Measurements from ENCODE around the gene FNDC5.

FNDC5 gene

GRCh38 chr1:32831878-32832277 is 38.8 kb downstream of the FNDC5 start:
- H3K27ac ChIP-seq = no peak overlapping the region
- H3K36me3 ChIP-seq = peaks cover 76% of the 10 kb centered on the region

GRCh38 chr1:32830092-32830852 is 40.4 kb downstream of the FNDC5 start:
- Histone ChIP-seq H3K4me3 (ENCODE audit: low read depth in 1 of 2, low read length in 1 of 2) (no peak overlapping the region), H3K27me3 (no peaks in the 10 kb centered on the region), H3K36me3 (peaks cover 92% of the 10 kb centered on the region), H3K9me3 (no peaks in the 10 kb centered on the region), H3K4me1 (ENCODE audit: control insufficient read depth in 1 of 2, insufficient read depth in 1 of 2, low read depth in 1 of 2, low read length in 1 of 2) (no peaks in the 10 kb centered on the region), H3K27ac (no peak overlapping the region)
- no peak for TF ChIP-seq CTCF (IDR thresholded peaks at IDR 0.05)

More at GRCh38 chr1:32831878-32832277, 38.8 kb downstream of the FNDC5 start:
- H3K9me3 ChIP-seq = no peaks in the 10 kb centered on the region
- no peaks in the 10 kb centered on the region for H3K4me1 ChIP-seq (ENCODE audit: control insufficient read depth in 1 of 2, insufficient read depth in 1 of 2, low read depth in 1 of 2, low read length in 1 of 2)
- no peaks in the 10 kb centered on the region for H3K27me3 ChIP-seq
- no peak overlapping the region for H3K4me3 ChIP-seq (ENCODE audit: low read depth in 1 of 2, low read length in 1 of 2)
- no peak for TF ChIP-seq CTCF (IDR thresholded peaks at IDR 0.05)

GRCh38 chr1:32828341-32828740 is 42.4 kb downstream of the FNDC5 start:
- H3K4me3 ChIP-seq (ENCODE audit: low read depth in 1 of 2, low read length in 1 of 2) = no peak overlapping the region
- no peaks in the 10 kb centered on the region for H3K27me3 ChIP-seq
- no peaks in the 10 kb centered on the region for H3K4me1 ChIP-seq (ENCODE audit: control insufficient read depth in 1 of 2, insufficient read depth in 1 of 2, low read depth in 1 of 2, low read length in 1 of 2)
- no peaks in the 10 kb centered on the region for H3K9me3 ChIP-seq
- no peak for TF ChIP-seq CTCF (IDR thresholded peaks at IDR 0.05)
- H3K27ac ChIP-seq = no peak overlapping the region
- H3K36me3 ChIP-seq = peaks cover 82% of the 10 kb centered on the region

GRCh38 chr1:32825181-32825580 is 45.5 kb downstream of the FNDC5 start:
- peaks cover 51% of the 10 kb centered on the region for H3K36me3 ChIP-seq
- no peak for TF ChIP-seq CTCF (IDR thresholded peaks at IDR 0.05)
- no peak overlapping the region for H3K27ac ChIP-seq
- H3K27me3 ChIP-seq = no peaks in the 10 kb centered on the region
- H3K4me1 ChIP-seq (ENCODE audit: control insufficient read depth in 1 of 2, insufficient read depth in 1 of 2, low read depth in 1 of 2, low read length in 1 of 2) = peaks cover 0 to 3% of the 10 kb centered on the region in 2 experiments
- H3K4me3 ChIP-seq (ENCODE audit: low read depth in 1 of 2, low read length in 1 of 2) = no peak overlapping the region
- H3K9me3 ChIP-seq = no peaks in the 10 kb centered on the region

- H3K4me3 ChIP-seq (ENCODE audit: low read depth in 1 of 2, low read length in 1 of 2) = peak overlapping the region; percentile 85 to 98
- H3K4me1 ChIP-seq (ENCODE audit: control insufficient read depth in 1 of 2, insufficient read depth in 1 of 2, low read depth in 1 of 2, low read length in 1 of 2) = peaks cover 36 to 37% of the 10 kb centered on the region in 2 experiments
- H3K36me3 ChIP-seq = no peaks in the 10 kb centered on the region
- no peaks in the 10 kb centered on the region for H3K9me3 ChIP-seq
- H3K27ac ChIP-seq = peak overlapping the region; percentile 89
- no peaks in the 10 kb centered on the region for H3K27me3 ChIP-seq
- no peak for TF ChIP-seq CTCF (IDR thresholded peaks at IDR 0.05)
These were observed 51.7 kb downstream of the FNDC5 start for GRCh38 chr1:32818804-32819541.
